Forelimb muscle (tissue), 1 donor: ENCODE results near the gene MPP1. TPM values are rescaled to one million over a fixed set of nuclear protein-coding genes. Genes with fewer than 3 reads are reported as not detected.

Experiments
- DNase-seq: peaks from one replicate; pipeline ENCODE4 v3.0.0-alpha.2; 2013; ENCODE audit warnings: low read depth
- polyA plus RNA-seq: library from polyadenylated mRNA; unstranded; fragments of 120-200 nt; gene quantifications from one replicate; pipeline ENCODE4 v1.2.1, GENCODE V29; 2013; ENCODE audit not compliant: insufficient read length

MPP1 gene
- polyA plus RNA-seq, 1 donor: 17.6 TPM

DNA sequence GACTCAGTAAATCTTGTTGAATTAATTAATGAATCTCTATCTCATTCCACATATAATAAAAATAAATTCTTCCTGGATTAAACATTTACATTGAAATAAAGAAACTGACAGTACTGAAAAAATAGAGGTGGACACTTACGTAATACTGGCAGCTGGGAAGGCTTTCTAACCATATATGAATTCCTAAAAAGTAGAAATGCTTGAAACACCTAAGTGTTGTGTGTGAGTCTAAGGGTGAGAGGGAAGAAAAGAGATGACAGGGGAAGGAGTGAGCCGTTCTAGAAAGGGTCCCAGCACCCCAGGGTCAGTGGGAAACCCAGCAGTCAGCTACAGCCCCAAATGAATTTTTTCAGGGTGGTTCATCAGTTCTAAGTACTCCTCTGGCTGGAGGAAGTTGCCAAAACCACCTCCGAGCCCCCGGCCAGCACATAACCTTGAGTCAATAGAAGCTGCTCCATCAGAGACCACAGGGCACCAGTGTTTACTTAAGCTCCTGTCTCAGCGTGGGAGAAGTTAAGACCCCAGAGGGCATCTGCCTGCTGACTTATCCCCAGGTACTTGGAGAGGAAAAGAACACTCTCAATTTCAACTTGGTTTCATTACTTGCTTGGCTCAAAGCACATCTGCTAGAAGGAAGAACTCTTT lies 72.7 kb downstream of the MPP1 start:
- DNase-seq: no peak

DNA sequence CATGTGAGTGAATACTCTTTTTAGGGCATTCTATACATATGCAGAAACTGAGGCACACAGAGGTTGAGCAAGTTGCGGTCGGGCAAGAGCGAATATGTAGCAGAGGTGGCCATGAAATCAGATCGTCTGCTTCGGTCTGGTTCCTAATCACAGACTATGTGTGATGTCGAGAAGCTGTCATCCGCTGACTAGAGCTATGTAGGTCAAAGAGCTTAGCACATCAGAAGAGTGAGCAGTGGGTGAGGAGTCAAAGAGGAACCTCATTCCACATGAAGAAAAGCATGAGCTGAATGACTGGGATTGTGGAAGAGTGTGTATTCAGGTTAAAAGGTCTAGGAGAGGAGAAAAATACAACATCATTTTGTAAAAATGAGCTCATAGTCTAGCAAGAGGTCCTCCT lies 73.4 kb downstream of the MPP1 start:
- DNase-seq: no peak

DNA sequence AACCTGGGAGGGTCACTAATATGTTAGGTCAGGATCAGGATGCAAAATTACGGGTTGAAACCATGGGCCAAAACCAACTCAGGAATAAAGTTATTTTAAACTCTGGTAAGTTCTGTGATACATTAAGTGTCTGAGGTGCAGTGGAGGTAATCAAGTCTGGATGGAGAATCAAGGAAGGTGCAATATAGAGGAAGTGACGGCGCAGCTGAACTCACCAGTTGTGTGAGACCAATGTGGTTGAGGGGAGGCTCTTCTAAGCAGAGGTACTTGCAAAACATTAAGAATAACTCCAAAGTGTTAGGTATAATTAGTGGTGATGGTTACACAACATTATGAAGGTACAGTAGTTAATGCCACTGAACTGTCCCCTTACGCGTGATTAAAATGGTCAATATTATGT lies 74.1 kb downstream of the MPP1 start:
- DNase-seq: no peak

DNA sequence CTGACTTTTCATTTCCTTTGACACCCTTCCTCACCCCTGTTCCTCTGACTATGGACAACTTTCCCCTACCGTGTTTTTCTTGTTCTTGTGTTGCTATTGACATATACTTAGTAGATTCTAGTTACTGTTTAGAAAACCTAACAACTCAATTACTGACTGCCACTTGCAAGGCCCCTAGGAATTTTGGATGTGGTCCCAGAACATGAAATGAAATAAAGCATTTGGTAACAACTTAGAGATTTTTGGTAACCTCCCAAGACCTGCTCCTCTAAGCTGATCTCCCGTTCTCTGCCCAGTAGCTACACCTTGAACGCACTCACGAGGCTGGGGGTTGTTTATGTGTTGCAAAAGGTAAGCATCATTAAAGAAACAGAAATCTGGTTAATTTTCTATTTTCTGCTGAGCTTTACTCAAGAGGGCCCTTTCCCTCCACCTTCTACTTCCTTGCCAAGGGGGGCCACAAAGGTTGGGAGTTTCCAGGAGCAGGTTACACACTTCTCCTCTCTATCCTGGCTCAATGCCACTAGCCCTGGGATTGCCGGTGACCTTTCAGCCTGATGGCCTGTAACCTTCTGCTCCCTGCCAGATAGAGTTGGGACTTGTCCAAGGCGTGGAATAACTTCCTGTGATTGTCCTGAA lies 74.9 kb downstream of the MPP1 start:
- DNase-seq: no peak

DNA sequence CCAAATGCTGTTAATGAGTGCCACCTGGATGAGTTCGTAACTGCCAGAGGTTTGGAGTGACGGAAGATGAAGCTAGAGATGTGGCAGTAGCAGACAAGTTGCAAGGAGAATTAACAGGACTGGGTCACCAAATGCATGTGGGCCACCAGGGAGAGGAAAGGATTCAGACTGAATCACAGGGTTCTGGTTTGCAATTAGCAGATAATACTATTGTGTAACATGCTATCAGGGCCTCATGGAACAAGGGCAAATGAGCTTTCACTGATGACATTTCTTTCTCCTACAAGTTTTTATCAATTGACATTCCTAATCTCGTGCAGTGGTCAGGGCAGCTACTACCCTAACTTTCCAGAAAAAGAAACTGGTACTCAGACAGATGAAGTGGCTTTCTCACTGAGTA lies 75.8 kb downstream of the MPP1 start:
- DNase-seq: no peak

Other genes starting within 250 kb of the MPP1 start
- gene CTAG1A, start 220.4 kb downstream of the MPP1 start, polyA plus RNA-seq: not detected
- gene CTAG1B, start 186.2 kb downstream of the MPP1 start, polyA plus RNA-seq: not detected
- gene CTAG2, start 151.9 kb downstream of the MPP1 start, polyA plus RNA-seq: not detected
- 4.7 TPM for gene GAB3, start 54.4 kb downstream of the MPP1 start, polyA plus RNA-seq
- gene DKC1, start 42.6 kb downstream of the MPP1 start, polyA plus RNA-seq: 35.7 TPM
- not detected for gene SMIM9, start 29.2 kb upstream of the MPP1 start, polyA plus RNA-seq
- 8.1 TPM for gene F8A1, start 80.9 kb upstream of the MPP1 start, polyA plus RNA-seq
- 5.1 TPM for gene F8, start 217.2 kb upstream of the MPP1 start, polyA plus RNA-seq
- gene FUNDC2, start 221.4 kb upstream of the MPP1 start, polyA plus RNA-seq: 126 TPM